DND-41 (cell line): Measurements from ENCODE around the gene ZAR1.

Experiments used
- ATAC-seq: fragments of 200-7000 bp; cut with Tn5 transposase; 3 replicates; pipeline ENCODE4 v1.9.1; 2021; ENCODE audit warnings: low read depth; ENCODE audit not compliant: insufficient read depth
- DNase-seq: peaks from one replicate; pipeline ENCODE4 v3.0.0-alpha.2; 2020
- H2AFZ ChIP-seq: 2 replicates; pipeline ENCODE4 v1.6.0; 2012; ENCODE audit warnings: low read depth, low read length
- H3K27ac ChIP-seq: 2 replicates; pipeline ENCODE4 v1.5.1; 2012; ENCODE audit warnings: low read length, inconsistent platforms
- H3K27me3 ChIP-seq: fragments of 200-600 bp; sonication (generic); 2 replicates; pipeline ENCODE4 v1.6.0; 2012; ENCODE audit warnings: low read length, mild to moderate bottlenecking, inconsistent platforms; ENCODE audit not compliant: insufficient read depth, poor library complexity
- H3K36me3 ChIP-seq: 2 replicates; pipeline ENCODE4 v1.5.1; 2012; ENCODE audit warnings: low read length, inconsistent platforms; ENCODE audit not compliant: insufficient read depth
- H3K4me1 ChIP-seq: 2 replicates; pipeline ENCODE4 v1.5.1; 2012; ENCODE audit warnings: mild to moderate bottlenecking, low read length; ENCODE audit not compliant: insufficient read depth
- H3K4me2 ChIP-seq: 2 replicates; pipeline ENCODE4 v1.6.0; 2012; ENCODE audit warnings: mild to moderate bottlenecking, moderate library complexity, low read length, inconsistent platforms; ENCODE audit not compliant: insufficient read depth
- H3K4me3 ChIP-seq, 2 experiments: fragments of 200-600 bp in 1 of 2; shearing (Covaris generic) in 1 of 2; 2 replicates each; pipeline ENCODE4 v1.5.1; 2012 to 2016; ENCODE audit warnings: inconsistent platforms in 2 of 2, low read length in 2 of 2, mild to moderate bottlenecking in 2 of 2, low read depth in 1 of 2, moderate library complexity in 1 of 2
- H3K79me2 ChIP-seq: 2 replicates; pipeline ENCODE4 v1.6.0; 2012; ENCODE audit warnings: low read length, inconsistent platforms; ENCODE audit not compliant: insufficient read depth
- H3K9ac ChIP-seq: 2 replicates; pipeline ENCODE4 v1.6.0; 2012; ENCODE audit warnings: low read depth, mild to moderate bottlenecking, inconsistent platforms, low read length, moderate library complexity
- H3K9me3 ChIP-seq: 2 replicates; pipeline ENCODE4 v1.5.1; 2012; ENCODE audit warnings: low read length, moderate library complexity, mild to moderate bottlenecking, inconsistent platforms; ENCODE audit not compliant: insufficient read depth, severe bottlenecking
- H4K20me1 ChIP-seq: 2 replicates; pipeline ENCODE4 v1.6.0; 2012; ENCODE audit warnings: low read length; ENCODE audit not compliant: insufficient read depth
- CTCF ChIP-seq: IDR thresholded peaks from 2 replicates; pipeline ENCODE4 v1.5.1; 2012; ENCODE audit warnings: borderline replicate concordance, low read length, moderate library complexity, mild to moderate bottlenecking; ENCODE audit not compliant: poor library complexity, severe bottlenecking; ENCODE audit errors: extremely low read depth
- EZH2 ChIP-seq: IDR thresholded peaks from 3 replicates; pipeline ENCODE4 v1.6.1; 2012; ENCODE audit warnings: borderline replicate concordance, low read depth, mild to moderate bottlenecking, moderate library complexity, low read length, inconsistent platforms; ENCODE audit not compliant: severe bottlenecking

The ZAR1 gene

GRCh38 chr4:48461000-48461399 is 29.1 kb upstream of the ZAR1 start:
- Histone ChIP-seq H3K4me1 (no peaks in the 10 kb centered on the region), H3K4me2 (no peak overlapping the region), H3K27ac (no peak overlapping the region), H3K79me2 (no peaks in the 10 kb centered on the region), H3K9ac (no peak overlapping the region), H3K4me3 (no peak overlapping the region), H3K27me3 (no peaks in the 10 kb centered on the region), H4K20me1 (no peaks in the 10 kb centered on the region), H3K36me3 (no peaks in the 10 kb centered on the region), H3K9me3 (no peaks in the 10 kb centered on the region), H2AFZ (no peak overlapping the region)
- ATAC-seq (no peak), DNase-seq (no peak)
- no peak for TF ChIP-seq CTCF
- TF ChIP-seq EZH2 = no peak

DNA sequence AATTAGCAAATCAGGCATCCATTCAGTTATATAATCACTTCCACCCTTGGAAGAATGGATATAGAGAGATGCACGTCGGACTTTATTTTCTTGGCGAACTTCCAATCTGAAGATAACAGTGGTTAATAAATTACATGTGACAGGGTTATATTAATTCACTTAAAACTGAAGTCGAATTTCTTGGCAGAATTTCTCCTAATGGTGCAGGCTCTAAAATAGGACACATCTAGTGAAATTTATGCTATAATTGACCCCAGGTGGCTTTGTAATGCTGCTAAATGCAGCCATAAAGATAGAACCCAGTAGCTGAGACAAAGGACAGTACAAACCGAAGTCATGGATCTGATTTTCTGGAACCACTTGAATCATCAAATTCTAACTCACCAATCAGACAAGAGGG is 27.7 kb upstream of the ZAR1 start:
- no peak overlapping the region for H3K4me3 ChIP-seq
- H3K36me3 ChIP-seq = no peaks in the 10 kb centered on the region
- ATAC-seq (no peak), DNase-seq (no peak)
- H3K27ac ChIP-seq = no peak overlapping the region
- H2AFZ ChIP-seq = no peak overlapping the region
- no peak overlapping the region for H3K4me2 ChIP-seq
- TF ChIP-seq EZH2 = no peak
- no peak for TF ChIP-seq CTCF
- H3K9me3 ChIP-seq = no peaks in the 10 kb centered on the region
- no peak overlapping the region for H3K9ac ChIP-seq
- no peaks in the 10 kb centered on the region for H3K27me3 ChIP-seq
- H3K79me2 ChIP-seq = no peaks in the 10 kb centered on the region
- H4K20me1 ChIP-seq = no peaks in the 10 kb centered on the region
- H3K4me1 ChIP-seq = no peaks in the 10 kb centered on the region

DNA sequence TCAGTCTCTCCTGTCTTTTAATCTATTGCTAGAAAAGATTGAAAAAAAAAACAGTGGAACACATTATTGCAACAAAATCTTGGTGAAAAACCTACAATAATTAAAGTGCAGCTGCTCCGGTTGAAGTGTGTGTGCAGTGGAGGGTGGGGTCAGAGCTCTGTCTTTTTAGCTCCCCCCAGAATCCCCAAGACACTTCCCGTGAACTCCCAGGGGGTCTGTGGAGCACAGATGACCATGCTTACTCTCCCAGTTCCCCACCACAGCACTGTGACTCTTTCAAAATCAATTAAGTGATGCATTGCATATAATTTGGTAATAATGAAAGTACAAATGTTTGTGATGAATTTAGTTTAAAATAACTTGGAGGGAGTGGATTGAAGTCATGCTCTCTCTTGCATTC is 22.6 kb upstream of the ZAR1 start:
- no peaks in the 10 kb centered on the region for H3K79me2 ChIP-seq
- no peak overlapping the region for H3K4me3 ChIP-seq
- H3K9me3 ChIP-seq = no peaks in the 10 kb centered on the region
- H3K27ac ChIP-seq = no peak overlapping the region
- ATAC-seq = no peak
- H2AFZ ChIP-seq = no peak overlapping the region
- no peak for DNase-seq
- no peaks in the 10 kb centered on the region for H3K4me1 ChIP-seq
- no peak overlapping the region for H3K4me2 ChIP-seq
- H4K20me1 ChIP-seq = no peaks in the 10 kb centered on the region
- no peaks in the 10 kb centered on the region for H3K27me3 ChIP-seq
- no peak overlapping the region for H3K9ac ChIP-seq
- TF ChIP-seq CTCF (no peak), EZH2 (no peak)
- H3K36me3 ChIP-seq = no peaks in the 10 kb centered on the region

DNA sequence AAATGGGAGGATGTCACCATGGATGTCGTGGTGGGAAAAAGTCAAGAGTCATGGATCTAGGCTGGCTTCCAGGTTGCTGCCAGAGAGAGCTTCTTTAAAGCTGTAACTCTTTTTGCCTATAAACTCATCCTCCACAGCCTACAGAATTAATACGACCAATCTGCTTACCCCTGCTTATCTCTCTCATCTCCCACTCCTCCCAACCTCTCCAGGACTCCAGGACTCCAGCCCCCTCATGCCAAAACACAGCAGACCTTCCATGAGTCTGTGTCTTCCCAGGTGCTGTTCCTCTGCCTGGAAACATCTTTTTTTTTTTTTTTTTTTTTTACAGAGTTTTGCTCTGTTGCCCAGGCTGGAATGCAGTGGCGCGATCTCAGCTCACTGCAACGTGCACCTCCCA is 22.2 kb upstream of the ZAR1 start:
- no peak overlapping the region for H3K4me2 ChIP-seq
- H3K27ac ChIP-seq = no peak overlapping the region
- no peak overlapping the region for H3K9ac ChIP-seq

More for the DNA sequence above, 22.2 kb upstream of the ZAR1 start:
- ATAC-seq (no peak), DNase-seq (no peak)
- TF ChIP-seq CTCF = no peak
- no peak for TF ChIP-seq EZH2
- H3K4me3 ChIP-seq = no peak overlapping the region
- H3K4me1 ChIP-seq = no peaks in the 10 kb centered on the region
- no peaks in the 10 kb centered on the region for H3K79me2 ChIP-seq
- no peaks in the 10 kb centered on the region for H3K27me3 ChIP-seq
- H3K36me3 ChIP-seq = no peaks in the 10 kb centered on the region
- H2AFZ ChIP-seq = no peak overlapping the region
- H4K20me1 ChIP-seq = no peaks in the 10 kb centered on the region
- no peaks in the 10 kb centered on the region for H3K9me3 ChIP-seq
